Suppressor macrophage (primary cell): ENCODE results near the gene ARHGAP25.
A peak's percentile ranks its signal among the peaks of the same experiment; 100 is the strongest.

Experiments
- DNase-seq, 4 experiments: peaks; one replicate each; pipeline ENCODE4 v3.0.0-alpha.2; 2020 to 2022

Gene ARHGAP25

GRCh38 chr2:68832233-68832869 is 97.7 kb downstream of the ARHGAP25 start:
- DNase-seq = peak; percentile 97 to 100 (median 98)

- DNase-seq = no peak
These were observed 98.6 kb downstream of the ARHGAP25 start for GRCh38 chr2:68833162-68833561.

- DNase-seq = peak; percentile 73 to 90 (median 82)
These were observed 100.2 kb downstream of the ARHGAP25 start for GRCh38 chr2:68834737-68835376.

GRCh38 chr2:68835621-68836020 is 101.0 kb downstream of the ARHGAP25 start:
- peak; percentile 68 to 90 (median 84) for DNase-seq

- DNase-seq = peak; percentile 85 to 92 (median 88)
These were observed 102.7 kb downstream of the ARHGAP25 start for GRCh38 chr2:68837164-68837860.

- no peak for DNase-seq
These were observed 103.3 kb downstream of the ARHGAP25 start for GRCh38 chr2:68837861-68838341.

- DNase-seq = no peak
These were observed 104.0 kb downstream of the ARHGAP25 start for GRCh38 chr2:68838641-68839040.

- peak; percentile 50 to 67 (median 63) for DNase-seq
These were observed 104.7 kb downstream of the ARHGAP25 start for GRCh38 chr2:68839260-68839833.

- peak in 1 of 4 experiments; percentile 43 for DNase-seq
These were observed 110.4 kb downstream of the ARHGAP25 start for GRCh38 chr2:68845043-68845442.

- no peak for DNase-seq
These were observed 111.5 kb downstream of the ARHGAP25 start for GRCh38 chr2:68846091-68846490.

- DNase-seq = no peak
These were observed 113.1 kb downstream of the ARHGAP25 start for GRCh38 chr2:68847751-68848150.

- DNase-seq = no peak
These were observed 115.0 kb downstream of the ARHGAP25 start for GRCh38 chr2:68849579-68850030.

GRCh38 chr2:68850524-68850923 is 115.9 kb downstream of the ARHGAP25 start:
- DNase-seq = no peak

- DNase-seq = no peak
These were observed 118.4 kb downstream of the ARHGAP25 start for GRCh38 chr2:68853035-68853434.

- no peak for DNase-seq
These were observed 119.3 kb downstream of the ARHGAP25 start for GRCh38 chr2:68853915-68854314.

- peak in 2 of 4 experiments; percentile 22 to 43 for DNase-seq
These were observed 119.9 kb downstream of the ARHGAP25 start for GRCh38 chr2:68854476-68854875.

- DNase-seq = no peak
These were observed 120.9 kb downstream of the ARHGAP25 start for GRCh38 chr2:68855550-68855949.

GRCh38 chr2:68857202-68857845 is 122.7 kb downstream of the ARHGAP25 start:
- DNase-seq = peak in 3 of 4 experiments; percentile 21 to 31 (median 30)

- DNase-seq = peak; percentile 72 to 89 (median 82)
These were observed 123.3 kb downstream of the ARHGAP25 start for GRCh38 chr2:68857855-68858456.

- no peak for DNase-seq
These were observed 125.5 kb downstream of the ARHGAP25 start for GRCh38 chr2:68860111-68860510.

GRCh38 chr2:68861330-68861729 is 126.7 kb downstream of the ARHGAP25 start:
- peak; percentile 53 to 84 (median 73) for DNase-seq

GRCh38 chr2:68862889-68863288 is 128.3 kb downstream of the ARHGAP25 start:
- DNase-seq = no peak
